Measurements from ENCODE around the gene CACNB4.

DNA sequence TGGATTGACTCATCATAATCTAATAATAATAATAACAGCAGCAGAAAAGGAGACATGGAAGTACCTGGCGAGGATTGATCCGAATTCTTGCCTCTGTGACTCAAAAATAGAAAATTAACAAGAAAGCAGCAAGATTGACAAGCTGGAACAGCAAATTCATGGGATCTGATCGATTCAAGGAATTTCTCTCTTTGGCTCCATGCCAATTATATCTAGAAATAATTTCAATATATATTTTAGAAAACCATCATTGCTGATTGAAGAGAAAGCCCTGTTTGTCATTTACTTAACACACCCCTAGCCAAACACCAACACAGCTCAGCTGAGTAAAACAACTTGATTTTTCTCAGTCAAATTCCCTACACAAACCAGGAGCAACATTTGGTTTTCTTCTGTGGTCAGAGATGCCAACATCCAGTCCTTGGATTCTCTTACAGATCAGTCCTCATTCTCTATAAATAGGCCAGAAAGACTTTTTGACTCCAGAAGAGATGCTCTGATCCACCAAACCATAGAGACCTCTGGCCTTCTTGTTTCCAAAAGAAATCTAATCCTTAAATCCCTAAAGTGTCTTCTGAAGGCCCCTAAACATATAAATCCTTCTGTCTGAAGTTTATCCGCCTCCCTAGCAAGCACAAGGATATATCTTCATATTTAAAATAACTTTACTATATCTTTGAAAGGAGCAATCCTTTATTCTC is 129.9 kb downstream of the CACNB4 start:
- TF ChIP-seq, protein P1, sequence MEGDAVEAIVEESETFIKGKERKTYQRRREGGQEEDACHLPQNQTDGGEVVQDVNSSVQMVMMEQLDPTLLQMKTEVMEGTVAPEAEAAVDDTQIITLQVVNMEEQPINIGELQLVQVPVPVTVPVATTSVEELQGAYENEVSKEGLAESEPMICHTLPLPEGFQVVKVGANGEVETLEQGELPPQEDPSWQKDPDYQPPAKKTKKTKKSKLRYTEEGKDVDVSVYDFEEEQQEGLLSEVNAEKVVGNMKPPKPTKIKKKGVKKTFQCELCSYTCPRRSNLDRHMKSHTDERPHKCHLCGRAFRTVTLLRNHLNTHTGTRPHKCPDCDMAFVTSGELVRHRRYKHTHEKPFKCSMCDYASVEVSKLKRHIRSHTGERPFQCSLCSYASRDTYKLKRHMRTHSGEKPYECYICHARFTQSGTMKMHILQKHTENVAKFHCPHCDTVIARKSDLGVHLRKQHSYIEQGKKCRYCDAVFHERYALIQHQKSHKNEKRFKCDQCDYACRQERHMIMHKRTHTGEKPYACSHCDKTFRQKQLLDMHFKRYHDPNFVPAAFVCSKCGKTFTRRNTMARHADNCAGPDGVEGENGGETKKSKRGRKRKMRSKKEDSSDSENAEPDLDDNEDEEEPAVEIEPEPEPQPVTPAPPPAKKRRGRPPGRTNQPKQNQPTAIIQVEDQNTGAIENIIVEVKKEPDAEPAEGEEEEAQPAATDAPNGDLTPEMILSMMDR (IDR thresholded peaks at IDR 0.05), result no peak
- no peak for TF ChIP-seq POLR2AphosphoS5 (IDR thresholded peaks at IDR 0.05)
- no peak for TF ChIP-seq EP300 (IDR thresholded peaks at IDR 0.05)
- TF ChIP-seq POLR2A (IDR thresholded peaks at IDR 0.05), result no peak
